ENCODE results near the gene ZNF549.

GRCh38 chr19:57511484-57511883, 15.7 kb upstream of the ZNF549 start:
- TF ChIP-seq CTCF (IDR thresholded peaks at IDR 0.05; ENCODE audit: low read depth, low read length, missing input control) = no peak
- no peak for TF ChIP-seq MAX (IDR thresholded peaks at IDR 0.05)
- no peak for TF ChIP-seq REST (IDR thresholded peaks at IDR 0.05)
- no peak for TF ChIP-seq RAD21 (IDR thresholded peaks at IDR 0.05)
- no peak for TF ChIP-seq ATF3 (IDR thresholded peaks at IDR 0.05)
- TF ChIP-seq YY1 (IDR thresholded peaks at IDR 0.05) = no peak
- TF ChIP-seq EGR1 (IDR thresholded peaks at IDR 0.05; ENCODE audit: low read depth in 2 of 2) = no peak
- TF ChIP-seq GABPA (IDR thresholded peaks at IDR 0.05 in 1 of 2, conservative IDR thresholded peaks at IDR 0.05 in 1 of 2) = no peak
- TF ChIP-seq JUND (IDR thresholded peaks at IDR 0.05) = no peak
- no peak for TF ChIP-seq FOXA1 (IDR thresholded peaks at IDR 0.05)
- no peak for TF ChIP-seq TAF1 (conservative IDR thresholded peaks at IDR 0.05)
- no peak for TF ChIP-seq FOXA2 (IDR thresholded peaks at IDR 0.05)
- no peak for TF ChIP-seq ZBTB33 (IDR thresholded peaks at IDR 0.05)
- TF ChIP-seq HNF4G (IDR thresholded peaks at IDR 0.05) = no peak
